HepG2 (cell line): ENCODE results near the gene MEGF11. TPM values are rescaled to one million over a fixed set of nuclear protein-coding genes. Genes with fewer than 3 reads are reported as not detected.

Experiments
- ATAC-seq: fragments of 200-7000 bp; cut with Tn5 transposase; 3 replicates; pipeline ENCODE4 v1.9.1; 2020; ENCODE audit warnings: mild to moderate bottlenecking, moderate library complexity
- BruUV-seq: library from RNA; stranded (reverse); fragments of 400-500 nt; replicated peaks from 2 replicates; lab custom pipeline; 2021; lab: Mats Ljungman, UMichigan
- CTCF ChIA-PET: fragments of 300-600 bp; formaldehyde crosslinking; extraction: SDS; loops from one replicate; lab custom pipeline; 2021; ENCODE audit warnings: low total read pairs, inconsistent platforms, low intra/inter-chr PET ratio; lab: Yijun Ruan, JAX
- POLR2A ChIA-PET: fragments of 350-600 bp; sonication (Branson Sonifier 250); formaldehyde crosslinking; loops from one replicate; lab custom pipeline; 2020; ENCODE audit warnings: antibody characterized with exemption, inconsistent platforms; lab: Yijun Ruan, JAX
- DNase-seq: peaks from one replicate; pipeline ENCODE4 v3.0.0-alpha.2; 2015; ENCODE audit warnings: low spot score
- FAIRE-seq: peaks from 3 replicates; lab custom pipeline; 2011; peaks lifted over from hg19 to GRCh38; lab: Jason Lieb, UNC
- H2AFZ ChIP-seq: one replicate; pipeline ENCODE4 v1.6.1; 2011; ENCODE audit warnings: low read length, inconsistent platforms
- H3K27ac ChIP-seq: fragments of 300-600 bp; 3 replicates; pipeline ENCODE4 v1.8.0; 2011; ENCODE audit warnings: mixed run types, mild to moderate bottlenecking, mixed read lengths, low read length, inconsistent platforms; ENCODE audit not compliant: insufficient read depth; ENCODE audit errors: extremely low read length
- H3K27me3 ChIP-seq, 2 experiments: fragments of 200-600 bp in 1 of 2; 2 replicates in 1 of 2; 3 replicates in 1 of 2; pipeline versions ENCODE4 v1.6.0 to v1.8.0; 2011; ENCODE audit warnings: low read length in 2 of 2, mild to moderate bottlenecking in 2 of 2, moderate library complexity in 2 of 2, inconsistent platforms in 1 of 2; ENCODE audit not compliant: insufficient read depth in 2 of 2, control insufficient read depth in 1 of 2
- H3K36me3 ChIP-seq, 2 experiments: fragments of 200-600 bp in 1 of 2; replicated peaks in 1 of 2; 2 replicates in 1 of 2; 3 replicates in 1 of 2; pipeline versions ENCODE4 v1.5.1 to v1.8.0; 2011; ENCODE audit warnings: low read length in 2 of 2, inconsistent platforms in 1 of 2; ENCODE audit not compliant: insufficient read depth in 2 of 2, control insufficient read depth in 1 of 2
- H3K4me1 ChIP-seq: 2 replicates; pipeline ENCODE4 v1.5.1; 2012; ENCODE audit warnings: low read length, inconsistent platforms; ENCODE audit not compliant: insufficient read depth
- H3K4me2 ChIP-seq: 2 replicates; pipeline ENCODE4 v1.6.0; 2011; ENCODE audit warnings: low read depth, low read length, inconsistent platforms
- H3K4me3 ChIP-seq, 3 experiments: fragments of 200-600 bp in 1 of 3; sonication (generic), shearing (Covaris generic) in 1 of 3; replicated peaks in 1 of 3; 2 replicates each; pipeline ENCODE4 v1.5.1; 2011 to 2016; ENCODE audit warnings: low read length in 3 of 3, inconsistent platforms in 2 of 3, low read depth in 2 of 3, mild to moderate bottlenecking in 2 of 3, control low read depth in 1 of 3, mixed read lengths in 1 of 3; ENCODE audit not compliant: insufficient read depth in 1 of 3
- H3K79me2 ChIP-seq: one replicate; pipeline ENCODE4 v1.6.1; 2011; ENCODE audit warnings: low read length, inconsistent platforms; ENCODE audit not compliant: insufficient read depth
- H3K9ac ChIP-seq: 2 replicates; pipeline ENCODE4 v1.6.0; 2011; ENCODE audit warnings: mild to moderate bottlenecking, low read depth, low read length, inconsistent platforms; ENCODE audit not compliant: insufficient read depth
- H3K9me3 ChIP-seq: 2 replicates; pipeline ENCODE4 v1.5.1; 2012; ENCODE audit warnings: mild to moderate bottlenecking, low read length
- H4K20me1 ChIP-seq: 2 replicates; pipeline ENCODE4 v1.6.0; 2011; ENCODE audit warnings: inconsistent platforms, mild to moderate bottlenecking, low read length, moderate library complexity; ENCODE audit not compliant: insufficient read depth
- GFI1 ChIP-seq: sonication (generic); formaldehyde crosslinking; IDR thresholded peaks from 2 replicates; pipeline ENCODE4 v1.5.0; 2020; ENCODE audit warnings: missing genetic modification reagents, mild to moderate bottlenecking, borderline replicate concordance
- MAZ ChIP-seq, 2 experiments: sonication (generic) in 1 of 2; formaldehyde crosslinking in 1 of 2; IDR thresholded peaks; 2 replicates each; pipeline versions ENCODE4 v1.5.0 to v1.6.1; 2012 to 2020; ENCODE audit warnings: low read depth in 2 of 2, mild to moderate bottlenecking in 2 of 2, borderline replicate concordance in 1 of 2, improper control_type of control experiment in 1 of 2, low read length in 1 of 2, missing genetic modification reagents in 1 of 2, moderate library complexity in 1 of 2
- PAWR ChIP-seq: sonication (generic); formaldehyde crosslinking; IDR thresholded peaks from 2 replicates; pipeline ENCODE4 v1.4.0; 2020; ENCODE audit warnings: missing genetic modification reagents, mild to moderate bottlenecking, borderline replicate concordance
- PRPF4 ChIP-seq: fragments of 200-400 bp; formaldehyde crosslinking; IDR thresholded peaks from 2 replicates; pipeline ENCODE4 v1.6.1; 2016; ENCODE audit warnings: low read length, low read depth; ENCODE audit not compliant: poor library complexity, severe bottlenecking
- SMAD3 ChIP-seq: sonication (generic); formaldehyde crosslinking; IDR thresholded peaks from 2 replicates; pipeline ENCODE4 v1.4.0; 2020; ENCODE audit warnings: missing genetic modification reagents
- ZNF674 ChIP-seq: sonication (generic); formaldehyde crosslinking; IDR thresholded peaks from 2 replicates; pipeline ENCODE4 v1.5.0; 2020; ENCODE audit warnings: low read depth, mild to moderate bottlenecking, missing genetic modification reagents
- WGBS: methylation state at CpG from one replicate; pipeline ENCODE4 v1.1.6; 2017; ENCODE audit warnings: low lambda C conversion rate; 5-methylcytosine and 5-hydroxymethylcytosine counted together
- in situ Hi-C: cut with HindIII; loops from 2 replicates; pipeline ENCODE4 v1.10.0; 2017; ENCODE audit warnings: low pct_unique_long_range_greater_than_20kb; ENCODE audit not compliant: extremely low pct_ligation_motif_present
- intact Hi-C: fragments of 100-400 bp; cut with micrococcal nuclease; formaldehyde crosslinking; loops from one replicate; pipeline ENCODE4 v1.10.0; 2022; ENCODE audit not compliant: unreplicated experiment
- polyA plus RNA-seq, 8 experiments: library from polyadenylated mRNA; depleted of rRNA in 3 of 8; stranded (reverse) in 7 of 8; unstranded in 1 of 8; fragments of >200 nt; fragmentation: Illumina TruSeq in 4 of 8; extraction: Trizol in 4 of 8; gene quantifications; 2 replicates each; pipeline versions ENCODE4 v1.2.1 to v1.2.3, GENCODE V29; 2011 to 2016; ENCODE audit warnings: low read depth in 4 of 8, missing spikeins in 1 of 8, mixed read lengths in 1 of 8; ENCODE audit not compliant: insufficient read depth in 1 of 8
- total RNA-seq, 5 experiments: library from RNA; depleted of rRNA; stranded (reverse); fragments of >200 nt; fragmentation: Illumina TruSeq; extraction: Trizol; gene quantifications; 2 replicates each; pipeline ENCODE4 v1.2.3, GENCODE V29; 2016; ENCODE audit warnings: low read depth in 1 of 5

The MEGF11 gene
- total and polyA plus RNA-seq, 2 of the 13 experiments (the other 11 are each of a cell fraction or from before 2014, with no cell fraction given), result not detected

- TF ChIP-seq MAZ (IDR thresholded peaks at IDR 0.05; ENCODE audit: borderline replicate concordance, low read depth, low read length) (no peak), MAZ (CRISPR knock-in tag; IDR thresholded peaks at IDR 0.05; ENCODE audit: low read depth) (no peak)
Measured at GRCh38 chr15:65993236-65993635, 260.3 kb downstream of the MEGF11 start (continued).

DNA sequence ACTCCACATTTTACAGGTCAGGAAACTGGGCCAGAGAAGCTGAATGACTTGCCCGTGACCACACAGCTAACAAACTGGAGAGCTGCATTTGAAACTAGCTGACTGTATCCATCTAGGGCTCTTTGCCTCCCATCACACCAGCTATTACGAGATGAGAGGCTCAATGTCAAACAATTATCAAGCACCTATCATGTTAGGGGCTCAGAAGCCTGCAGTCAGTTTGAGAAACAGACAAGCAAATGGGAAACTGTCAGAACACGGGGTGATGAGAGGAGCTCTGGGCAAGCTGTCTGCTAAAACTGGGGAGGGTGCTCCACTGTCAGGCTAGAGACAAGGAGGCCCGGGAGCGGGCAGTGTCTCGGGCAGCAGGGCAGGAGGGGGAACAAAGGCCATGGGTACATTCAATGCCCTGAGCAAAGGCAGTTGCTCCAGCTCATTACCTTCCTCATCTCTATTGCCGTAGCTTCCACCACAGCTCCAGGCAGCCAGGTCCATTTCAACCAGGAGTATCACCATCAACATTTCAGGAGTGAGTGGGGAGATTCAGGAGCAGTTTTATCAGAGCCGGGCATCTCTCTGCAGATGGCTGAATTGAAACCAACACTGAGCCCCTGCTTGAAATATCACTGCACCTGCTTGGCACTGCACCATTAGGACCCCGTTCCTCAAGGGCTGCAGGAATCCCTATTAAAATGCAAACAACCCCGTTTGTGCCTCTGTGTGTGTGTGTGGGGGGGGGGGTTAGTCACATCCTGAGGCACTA lies 261.6 kb downstream of the MEGF11 start:
- H4K20me1 ChIP-seq, result 0 out of 2 replicates have a peak, but pooled peaks cover 3% of the 10 kb centered on the region
- no peak overlapping the region for H3K9ac ChIP-seq
- BruUV-seq, result no TSS peak
- FAIRE-seq (no peak), DNase-seq (no peak), ATAC-seq (no peak)
- no peak for TF ChIP-seq PRPF4
- no peak for TF ChIP-seq PAWR (CRISPR knock-in tag)
- no peak for TF ChIP-seq ZNF674 (CRISPR knock-in tag)
- no peak for TF ChIP-seq SMAD3 (CRISPR knock-in tag)
- TF ChIP-seq GFI1 (CRISPR knock-in tag), result no peak
- H3K36me3 ChIP-seq, result no peaks in the 10 kb centered on the region
- 14% methylated on average over 8 of the region's 10 CpGs for WGBS
- in situ Hi-C loops, result no loop called here
- no peaks in the 10 kb centered on the region for H3K79me2 ChIP-seq
- H3K4me2 ChIP-seq, result no peak overlapping the region
- intact Hi-C loops, result no loop called here
- no peaks in the 10 kb centered on the region for H3K9me3 ChIP-seq
- H3K27ac ChIP-seq, result no peak overlapping the region
- H2AFZ ChIP-seq, result no peak overlapping the region
- H3K27me3 ChIP-seq, result peaks cover 7 to 24% of the 10 kb centered on the region in 2 experiments; a peak in 3 of 5 replicates
- H3K4me3 ChIP-seq, result no peak overlapping the region
- POLR2A ChIA-PET, result no interaction called here
- no peaks in the 10 kb centered on the region for H3K4me1 ChIP-seq
- CTCF ChIA-PET, result no interaction called here
